IMR-90 (cell line): ENCODE results near the gene PSPC1. TPM values are rescaled to one million over a fixed set of nuclear protein-coding genes. Genes with fewer than 3 reads are reported as not detected.

Experiments used
- ATAC-seq: fragments of 200-7000 bp; cut with Tn5 transposase; 2 replicates; pipeline ENCODE4 v1.9.1; 2020; ENCODE audit warnings: low read depth, mild to moderate bottlenecking, moderate library complexity
- BruUV-seq: library from RNA; stranded (reverse); fragments of 400-500 nt; replicated peaks from 2 replicates; lab custom pipeline; 2021; lab: Mats Ljungman, UMichigan
- CTCF ChIA-PET: fragments of 300-600 bp; formaldehyde crosslinking; extraction: SDS; loops from one replicate; lab custom pipeline; 2021; ENCODE audit warnings: antibody characterized with exemption; lab: Yijun Ruan, JAX
- POLR2A ChIA-PET: fragments of 300-600 bp; sonication (Branson Sonifier 250); formaldehyde crosslinking; loops from one replicate; lab custom pipeline; 2022; ENCODE audit warnings: antibody characterized with exemption; ENCODE audit not compliant: unreplicated experiment; lab: Charles Lee
- DNase-seq: peaks from one replicate; pipeline ENCODE4 v3.0.0; 2013
- H2AFZ ChIP-seq: replicated peaks from 2 replicates; pipeline ENCODE3; 2013; ENCODE audit warnings: low read length, mild to moderate bottlenecking; ENCODE audit not compliant: poor library complexity
- H2AK5ac ChIP-seq: 2 replicates; pipeline ENCODE4 v1.6.1; 2013; ENCODE audit warnings: low read depth, low read length, inconsistent platforms
- H2AK9ac ChIP-seq: replicated peaks from 2 replicates; pipeline ENCODE3; 2013; ENCODE audit warnings: mild to moderate bottlenecking, low read depth, low read length, moderate library complexity; ENCODE audit not compliant: poor library complexity
- H2BK120ac ChIP-seq: 2 replicates; pipeline ENCODE4 v1.6.1; 2013; ENCODE audit warnings: low read depth, low read length, inconsistent platforms
- H2BK15ac ChIP-seq: 3 replicates; pipeline ENCODE4 v1.6.1; 2013; ENCODE audit warnings: low read depth, low read length, inconsistent platforms
- H2BK20ac ChIP-seq: 2 replicates; pipeline ENCODE4 v1.6.1; 2013; ENCODE audit warnings: low read depth, mild to moderate bottlenecking, inconsistent platforms, low read length, moderate library complexity
- H2BK5ac ChIP-seq: 2 replicates; pipeline ENCODE4 v1.6.1; 2013; ENCODE audit warnings: mild to moderate bottlenecking, low read depth, low read length, inconsistent platforms; ENCODE audit not compliant: poor library complexity, severe bottlenecking
- H3K14ac ChIP-seq: replicated peaks from 2 replicates; pipeline ENCODE4 v1.6.1; 2013; ENCODE audit warnings: low read depth, low read length, inconsistent platforms
- H3K18ac ChIP-seq: 2 replicates; pipeline ENCODE4 v1.6.1; 2013; ENCODE audit warnings: low read depth, low read length, control low read depth
- H3K23ac ChIP-seq: 2 replicates; pipeline ENCODE4 v1.6.1; 2013; ENCODE audit warnings: low read depth, low read length, inconsistent platforms
- H3K27ac ChIP-seq: 2 replicates; pipeline ENCODE4 v1.5.1; 2013; ENCODE audit warnings: mild to moderate bottlenecking, control low read depth, low read length; ENCODE audit not compliant: insufficient read depth
- H3K27me3 ChIP-seq: 2 replicates; pipeline ENCODE4 v1.6.1; 2013; ENCODE audit warnings: low read length; ENCODE audit not compliant: control insufficient read depth, insufficient read depth
- H3K36me3 ChIP-seq: 2 replicates; pipeline ENCODE4 v1.6.1; 2013; ENCODE audit warnings: low read length, mixed read lengths; ENCODE audit not compliant: control insufficient read depth, insufficient read depth
- H3K4ac ChIP-seq: 2 replicates; pipeline ENCODE4 v1.6.1; 2013; ENCODE audit warnings: low read depth, low read length, inconsistent platforms
- H3K4me1 ChIP-seq: 2 replicates; pipeline ENCODE4 v1.6.1; 2013; ENCODE audit warnings: low read length, mixed read lengths; ENCODE audit not compliant: control insufficient read depth, insufficient read depth
- H3K4me2 ChIP-seq: 2 replicates; pipeline ENCODE4 v1.6.1; 2013; ENCODE audit warnings: low read depth, mild to moderate bottlenecking, control low read depth, low read length, moderate library complexity
- H3K4me3 ChIP-seq: 2 replicates; pipeline ENCODE4 v1.5.1; 2013; ENCODE audit warnings: low read depth, mild to moderate bottlenecking, control low read depth, low read length, moderate library complexity; ENCODE audit not compliant: insufficient read depth
- H3K56ac ChIP-seq: 2 replicates; pipeline ENCODE4 v1.6.1; 2013; ENCODE audit warnings: low read length, inconsistent platforms; ENCODE audit not compliant: insufficient read depth; ENCODE audit errors: extremely low read depth
- H3K79me1 ChIP-seq, 2 experiments: 2 replicates each; pipeline ENCODE4 v1.6.1; 2013; ENCODE audit warnings: low read length in 2 of 2, inconsistent platforms in 1 of 2, low read depth in 1 of 2
- H3K9ac ChIP-seq: 2 replicates; pipeline ENCODE4 v1.6.1; 2013; ENCODE audit warnings: low read depth, low read length, control low read depth
- H3K9me1 ChIP-seq: 2 replicates; pipeline ENCODE4 v1.6.1; 2013; ENCODE audit warnings: low read length, inconsistent platforms; ENCODE audit not compliant: insufficient read depth
- H3K9me3 ChIP-seq: 2 replicates; pipeline ENCODE4 v1.6.1; 2013; ENCODE audit warnings: low read length; ENCODE audit not compliant: control insufficient read depth, insufficient read depth
- H4K20me1 ChIP-seq: 2 replicates; pipeline ENCODE4 v1.6.1; 2013; ENCODE audit warnings: low read length, inconsistent platforms; ENCODE audit not compliant: insufficient read depth
- H4K5ac ChIP-seq: 2 replicates; pipeline ENCODE4 v1.6.1; 2013; ENCODE audit warnings: mild to moderate bottlenecking, low read depth, low read length, control low read depth
- H4K8ac ChIP-seq, 2 experiments: 2 replicates each; pipeline ENCODE4 v1.6.1; 2013; ENCODE audit warnings: low read depth in 2 of 2, low read length in 2 of 2, control low read depth in 1 of 2, inconsistent platforms in 1 of 2
- H4K91ac ChIP-seq: 2 replicates; pipeline ENCODE4 v1.6.1; 2013; ENCODE audit warnings: low read depth, low read length, inconsistent platforms; ENCODE audit not compliant: insufficient read depth
- CHD1 ChIP-seq: IDR thresholded peaks from 2 replicates; pipeline ENCODE4 v1.6.1; 2012; ENCODE audit warnings: low read depth, low read length, improper control_type of control experiment
- FOS ChIP-seq: fragments of 150-350 bp; IDR thresholded peaks from 2 replicates; pipeline ENCODE4 v1.6.1; 2016; ENCODE audit warnings: low read depth, low read length
- MAZ ChIP-seq: IDR thresholded peaks from 2 replicates; pipeline ENCODE4 v1.6.1; 2012; ENCODE audit warnings: low read depth, mild to moderate bottlenecking, low read length, improper control_type of control experiment, moderate library complexity, borderline replicate concordance
- MXI1 ChIP-seq: IDR thresholded peaks from 2 replicates; pipeline ENCODE4 v1.6.1; 2012; ENCODE audit warnings: low read depth, mild to moderate bottlenecking, low read length, moderate library complexity, borderline replicate concordance
- POLR2A ChIP-seq: IDR thresholded peaks from 2 replicates; pipeline ENCODE4 v1.6.1; 2012; ENCODE audit warnings: mild to moderate bottlenecking, low read depth, low read length
- RCOR1 ChIP-seq: IDR thresholded peaks from 2 replicates; pipeline ENCODE4 v1.6.1; 2012; ENCODE audit warnings: mild to moderate bottlenecking, low read length, improper control_type of control experiment; ENCODE audit not compliant: insufficient replicate concordance
- WGBS, 2 experiments: methylation state at CpG; one replicate each; pipeline versions ENCODE4 v1.1.5 to v1.1.7; 2013; ENCODE audit warnings: missing lambda C conversion rate in 2 of 2; ENCODE audit not compliant: insufficient read length in 1 of 2; ENCODE audit errors: extremely low coverage in 2 of 2; 5-methylcytosine and 5-hydroxymethylcytosine counted together
- dilution Hi-C: fragments of 300-500 bp; cut with HindIII; formaldehyde crosslinking; loops from one replicate; pipeline ENCODE4 v1.14.3; 2018; ENCODE audit warnings: low sequenced_read_pairs; ENCODE audit not compliant: unreplicated experiment
- in situ Hi-C: fragments of 300-500 bp; cut with MboI; formaldehyde crosslinking; loops from 3 replicates; pipeline ENCODE4 v1.14.3; 2019; ENCODE audit warnings: low sequenced_read_pairs, inconsistent platforms, mixed read lengths
- intact Hi-C: fragments of 100-400 bp; cut with micrococcal nuclease; formaldehyde crosslinking; loops from 2 replicates; pipeline ENCODE4 v1.10.0; 2022
- polyA plus RNA-seq, 3 experiments: library from polyadenylated mRNA; depleted of rRNA; stranded (reverse); fragments of >200 nt; gene quantifications; 2 replicates each; pipeline ENCODE4 v1.2.3, GENCODE V29; 2012; ENCODE audit warnings: low replicate concordance in 1 of 3
- total RNA-seq: library from RNA; depleted of rRNA; stranded (reverse); fragments of >200 nt; gene quantifications from 2 replicates; pipeline ENCODE4 v1.2.3, GENCODE V29; 2012

Gene PSPC1
- total and polyA plus RNA-seq, 2 of the 4 experiments (the other 2 are of a cell fraction): 38.3 to 39.8 TPM

- BruUV-seq: no TSS peak
- Histone ChIP-seq H4K8ac (no peak overlapping the region), H3K23ac (no peak overlapping the region), H2BK5ac (no peak overlapping the region), H2BK20ac (no peak overlapping the region), H2BK120ac (no peak overlapping the region), H2AK5ac (no peak overlapping the region), H3K4ac (no peak overlapping the region), H2AK9ac (no peak overlapping the region), H2BK15ac (no peak overlapping the region), H3K4me2 (no peak overlapping the region), H3K27ac (no peak overlapping the region), H3K9ac (no peak overlapping the region), H3K27me3 (no peaks in the 10 kb centered on the region), H3K4me1 (peaks cover 4% of the 10 kb centered on the region; the same call in 1 of the 2 replicates), H3K9me1 (peaks cover 2% of the 10 kb centered on the region), H3K56ac (no peak overlapping the region), H3K79me1 (peaks cover 0 to 12% of the 10 kb centered on the region in 2 experiments; a peak in 3 of 4 replicates), H3K9me3 (no peaks in the 10 kb centered on the region), H4K91ac (no peak overlapping the region), H2AFZ (no peak overlapping the region), H4K5ac (no peak overlapping the region), H3K36me3 (peaks cover 74% of the 10 kb centered on the region), H3K18ac (no peak overlapping the region), H3K4me3 (no peak overlapping the region), H4K20me1 (no peaks in the 10 kb centered on the region), H3K14ac (no peak overlapping the region)
- POLR2A ChIA-PET: no interaction called here
- in situ Hi-C loops (loop anchor here (25.0 kb wide), 1 partner anchor 319 kb away; no protein-coding TSS in a partner anchor), dilution Hi-C loops (no loop called here), intact Hi-C loops (no loop called here)
- no peak for DNase-seq
- CTCF ChIA-PET: no interaction called here
- WGBS, 2 experiments: no CpG with 5 or more reads among the region's 9 CpGs
- TF ChIP-seq CHD1 (no peak), FOS (no peak), MAZ (no peak), POLR2A (no peak), MXI1 (no peak), RCOR1 (no peak)
- ATAC-seq: no peak
These were observed 114.0 kb downstream of the PSPC1 start for GRCh38 chr13:19668778-19669177.
